Measurements from ENCODE around the gene HDDC3. TPM values are rescaled to one million over a fixed set of nuclear protein-coding genes. Genes with fewer than 3 reads are reported as not detected.

The HDDC3 gene
- total RNA-seq, 1 experiment from 2014 or later: 21.6 TPM

GRCh38 chr15:90881978-90882721, 50.2 kb downstream of the HDDC3 start:
- no peaks in the 10 kb centered on the region for H3K36me3 ChIP-seq (ENCODE audit: control insufficient read depth, insufficient read depth, low read length)
- BruUV-seq (replicated peaks): TSS peak; percentile 28
- Mint-ChIP-seq H3K4me3 (ENCODE audit: unreplicated experiment) (no peak overlapping the region), H3K9me3 (ENCODE audit: unreplicated experiment) (no peaks in the 10 kb centered on the region), H3K36me3 (ENCODE audit: insufficient read depth, unreplicated experiment) (peaks cover 19% of the 10 kb centered on the region), H3K4me1 (ENCODE audit: low read depth, unreplicated experiment) (no peaks in the 10 kb centered on the region), H3K27ac (ENCODE audit: unreplicated experiment) (no peak overlapping the region), H3K27me3 (ENCODE audit: insufficient read depth, unreplicated experiment) (no peaks in the 10 kb centered on the region)
- H3K4me3 ChIP-seq (ENCODE audit: low read depth, low read length): no peak overlapping the region
- no peaks in the 10 kb centered on the region for H3K27me3 ChIP-seq (replicated peaks; ENCODE audit: control insufficient read depth, insufficient read depth, low read length)
- intact Hi-C loops (cut with micrococcal nuclease; ENCODE audit: unreplicated experiment): no loop called here
- ChIA-PET POLR2A (no interaction called here), CTCF (interaction anchor here (1.4 kb wide), 1 partner anchor 234 kb away, joined by 3 read pairs; no protein-coding TSS in a partner anchor)
- no peaks in the 10 kb centered on the region; the same call in 1 of the 2 replicates for H3K4me1 ChIP-seq
- H3K9me3 ChIP-seq: no peaks in the 10 kb centered on the region
- no peak for DNase-seq
- TF ChIP-seq CTCF (IDR thresholded peaks at IDR 0.05; ENCODE audit: insufficient read depth in 1 of 2, low read depth in 1 of 2, low read length in 1 of 2, severe bottlenecking in 1 of 2, unreplicated experiment in 1 of 2): no peak

- Mint-ChIP-seq H3K4me3 (ENCODE audit: unreplicated experiment) (no peak overlapping the region), H3K36me3 (ENCODE audit: insufficient read depth, unreplicated experiment) (peaks cover 19% of the 10 kb centered on the region), H3K27ac (ENCODE audit: unreplicated experiment) (no peak overlapping the region), H3K9me3 (ENCODE audit: unreplicated experiment) (no peaks in the 10 kb centered on the region), H3K27me3 (ENCODE audit: insufficient read depth, unreplicated experiment) (no peaks in the 10 kb centered on the region), H3K4me1 (ENCODE audit: low read depth, unreplicated experiment) (no peaks in the 10 kb centered on the region)
- no peaks in the 10 kb centered on the region; the same call in 1 of the 2 replicates for H3K4me1 ChIP-seq
- intact Hi-C loops (cut with micrococcal nuclease; ENCODE audit: unreplicated experiment): no loop called here
- POLR2A ChIA-PET: no interaction called here
- no peak for TF ChIP-seq CTCF (IDR thresholded peaks at IDR 0.05; ENCODE audit: insufficient read depth in 1 of 2, low read depth in 1 of 2, low read length in 1 of 2, severe bottlenecking in 1 of 2, unreplicated experiment in 1 of 2)
- DNase-seq: no peak
- BruUV-seq (replicated peaks): no TSS peak
- H3K36me3 ChIP-seq (ENCODE audit: control insufficient read depth, insufficient read depth, low read length): no peaks in the 10 kb centered on the region
- no peak overlapping the region for H3K4me3 ChIP-seq (ENCODE audit: low read depth, low read length)
- no peaks in the 10 kb centered on the region for H3K9me3 ChIP-seq
- no peaks in the 10 kb centered on the region for H3K27me3 ChIP-seq (replicated peaks; ENCODE audit: control insufficient read depth, insufficient read depth, low read length)
- CTCF ChIA-PET: interaction anchor here (1.4 kb wide), 1 partner anchor 233 kb away, joined by 3 read pairs; no protein-coding TSS in a partner anchor
Observed at GRCh38 chr15:90881181-90881977, 51.0 kb downstream of the HDDC3 start.

- TF ChIP-seq CTCF (IDR thresholded peaks at IDR 0.05; ENCODE audit: insufficient read depth in 1 of 2, low read depth in 1 of 2, low read length in 1 of 2, severe bottlenecking in 1 of 2, unreplicated experiment in 1 of 2): no peak
- DNase-seq: no peak
- ChIA-PET POLR2A (no interaction called here), CTCF (no interaction called here)
- intact Hi-C loops (cut with micrococcal nuclease; ENCODE audit: unreplicated experiment): no loop called here
- H3K9me3 ChIP-seq: no peaks in the 10 kb centered on the region
- Mint-ChIP-seq H3K27ac (ENCODE audit: unreplicated experiment) (no peak overlapping the region), H3K9me3 (ENCODE audit: unreplicated experiment) (no peaks in the 10 kb centered on the region), H3K36me3 (ENCODE audit: insufficient read depth, unreplicated experiment) (peaks cover 19% of the 10 kb centered on the region), H3K4me3 (ENCODE audit: unreplicated experiment) (no peak overlapping the region), H3K27me3 (ENCODE audit: insufficient read depth, unreplicated experiment) (no peaks in the 10 kb centered on the region), H3K4me1 (ENCODE audit: low read depth, unreplicated experiment) (no peaks in the 10 kb centered on the region)
- no peaks in the 10 kb centered on the region for H3K36me3 ChIP-seq (ENCODE audit: control insufficient read depth, insufficient read depth, low read length)
- no TSS peak for BruUV-seq (replicated peaks)
- no peak overlapping the region for H3K4me3 ChIP-seq (ENCODE audit: low read depth, low read length)
- no peaks in the 10 kb centered on the region; the same call in 1 of the 2 replicates for H3K4me1 ChIP-seq
- H3K27me3 ChIP-seq (replicated peaks; ENCODE audit: control insufficient read depth, insufficient read depth, low read length): no peaks in the 10 kb centered on the region
Observed at GRCh38 chr15:90880381-90881145, 51.8 kb downstream of the HDDC3 start.
